Tibial artery (tissue), 4 donors: Measurements from ENCODE around the gene SYT15.

Experiments used
- DNase-seq, 2 donors: peaks; one replicate each; pipeline ENCODE4 v3.0.0-alpha.2; 2019
- H3K27ac ChIP-seq, 2 donors: fragments of 200-600 bp; sonication (generic) in 1 of 2; 1 replicate in 1 of 2; 2 replicates in 1 of 2; pipeline ENCODE4 v1.5.1; 2018 to 2019; ENCODE audit warnings: mild to moderate bottlenecking in 1 of 2
- H3K27me3 ChIP-seq, 2 donors: fragments of 200-600 bp; sonication (generic) in 1 of 2; one replicate each; pipeline versions ENCODE4 v1.5.1 to v1.6.0; 2016 to 2019
- H3K36me3 ChIP-seq, 3 donors: fragments of 200-600 bp; sonication (generic) in 2 of 3; one replicate each; pipeline ENCODE4 v1.5.1; 2016 to 2019; ENCODE audit warnings: mild to moderate bottlenecking in 2 of 3
- H3K4me1 ChIP-seq, 4 donors: fragments of 200-600 bp; sonication (generic) in 2 of 4; 1 replicate in 3 of 4; 2 replicates in 1 of 4; pipeline ENCODE4 v1.5.1; 2016 to 2019
- H3K4me3 ChIP-seq, 2 donors: fragments of 200-600 bp; sonication (generic) in 1 of 2; 1 replicate in 1 of 2; 2 replicates in 1 of 2; pipeline ENCODE4 v1.5.1; 2018 to 2019; ENCODE audit warnings: mild to moderate bottlenecking in 2 of 2
- H3K9me3 ChIP-seq, 3 donors: fragments of 200-600 bp; sonication (generic) in 1 of 3; one replicate each; pipeline ENCODE4 v1.5.1; 2016 to 2019
- CTCF ChIP-seq, 2 experiments: fragments of 200-600 bp in 1 of 2; fragments of 450-650 bp in 1 of 2; IDR thresholded peaks; one replicate each; pipeline ENCODE4 v1.5.1; 2017 to 2019; ENCODE audit warnings: antibody characterized with exemption in 2 of 2, mild to moderate bottlenecking in 1 of 2, moderate library complexity in 1 of 2
- intact Hi-C: fragments of 100-400 bp; cut with DNase I; formaldehyde crosslinking; loops from one replicate; pipeline ENCODE4 v1.15.0; 2023; ENCODE audit warnings: low total_unique reads

Gene SYT15

GRCh38 chr10:46543466-46544377 lies 35.2 kb upstream of the SYT15 start:
- no peaks in the 10 kb centered on the region for H3K27me3 ChIP-seq
- DNase-seq = peak in 1 of 2 donors; percentile 18
- no peaks in the 10 kb centered on the region for H3K9me3 ChIP-seq
- peaks cover 0 to 38% (median 20%) of the 10 kb centered on the region in 4 donors for H3K4me1 ChIP-seq
- TF ChIP-seq CTCF (IDR thresholded peaks at IDR 0.05) = no peak
- no peak overlapping the region for H3K4me3 ChIP-seq
- no peak overlapping the region for H3K27ac ChIP-seq
- no peaks in the 10 kb centered on the region for H3K36me3 ChIP-seq
- intact Hi-C loops = no loop called here

DNA sequence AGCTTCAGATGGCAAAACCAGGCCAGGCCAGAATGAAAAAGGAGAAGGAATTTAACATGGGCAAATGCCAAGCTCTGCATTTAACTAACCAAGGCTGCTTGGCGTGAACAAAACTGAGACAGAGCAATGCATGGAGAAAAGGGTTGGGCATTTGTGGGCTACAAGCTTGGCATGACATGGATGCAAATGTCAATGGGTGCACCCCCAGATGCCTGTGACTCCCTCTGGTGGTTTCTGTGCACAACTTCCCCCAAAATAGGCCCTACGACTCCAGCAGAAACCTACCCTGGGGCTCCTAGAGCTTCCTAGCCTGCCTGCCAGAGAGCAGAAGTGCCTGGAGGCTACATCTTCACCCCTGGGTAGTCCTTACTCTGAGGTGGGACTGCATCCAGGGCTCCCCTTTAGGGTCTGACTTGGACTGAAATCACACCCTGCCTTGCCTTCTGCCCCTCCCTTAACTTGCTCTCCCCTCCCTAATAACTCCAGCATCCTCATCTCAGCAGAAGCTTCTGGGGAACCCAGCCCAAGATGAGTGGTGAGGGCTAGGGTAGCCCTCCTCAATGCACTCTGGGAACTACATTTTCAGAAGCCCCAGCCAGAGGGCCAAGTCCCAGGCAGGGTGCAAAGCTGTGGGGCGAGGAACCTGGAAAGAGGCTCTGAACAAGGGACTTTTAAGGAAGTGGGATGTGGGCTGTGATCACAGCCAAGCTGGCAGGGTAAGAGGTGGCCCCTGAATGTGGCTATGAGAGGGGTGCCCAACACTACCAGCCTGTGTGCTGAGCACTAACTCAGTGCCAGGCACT lies 33.7 kb upstream of the SYT15 start:
- TF ChIP-seq CTCF (IDR thresholded peaks at IDR 0.05) = no peak
- H3K4me3 ChIP-seq = no peak overlapping the region
- no peaks in the 10 kb centered on the region for H3K9me3 ChIP-seq
- peaks cover 0 to 24% (median 13%) of the 10 kb centered on the region in 4 donors for H3K4me1 ChIP-seq
- DNase-seq = peak; percentile 16 to 64
- no peaks in the 10 kb centered on the region for H3K27me3 ChIP-seq
- H3K36me3 ChIP-seq = no peaks in the 10 kb centered on the region
- no peak overlapping the region for H3K27ac ChIP-seq
- intact Hi-C loops = no loop called here

GRCh38 chr10:46545861-46546590 lies 32.9 kb upstream of the SYT15 start:
- Histone ChIP-seq H3K36me3 (no peaks in the 10 kb centered on the region), H3K9me3 (no peaks in the 10 kb centered on the region), H3K27ac (no peak overlapping the region), H3K4me1 (peaks cover 0 to 15% (median 7%) of the 10 kb centered on the region in 4 donors), H3K4me3 (no peak overlapping the region), H3K27me3 (no peaks in the 10 kb centered on the region)
- intact Hi-C loops = no loop called here
- TF ChIP-seq CTCF (IDR thresholded peaks at IDR 0.05) = no peak
- peak in 1 of 2 donors; percentile 20 for DNase-seq

DNA sequence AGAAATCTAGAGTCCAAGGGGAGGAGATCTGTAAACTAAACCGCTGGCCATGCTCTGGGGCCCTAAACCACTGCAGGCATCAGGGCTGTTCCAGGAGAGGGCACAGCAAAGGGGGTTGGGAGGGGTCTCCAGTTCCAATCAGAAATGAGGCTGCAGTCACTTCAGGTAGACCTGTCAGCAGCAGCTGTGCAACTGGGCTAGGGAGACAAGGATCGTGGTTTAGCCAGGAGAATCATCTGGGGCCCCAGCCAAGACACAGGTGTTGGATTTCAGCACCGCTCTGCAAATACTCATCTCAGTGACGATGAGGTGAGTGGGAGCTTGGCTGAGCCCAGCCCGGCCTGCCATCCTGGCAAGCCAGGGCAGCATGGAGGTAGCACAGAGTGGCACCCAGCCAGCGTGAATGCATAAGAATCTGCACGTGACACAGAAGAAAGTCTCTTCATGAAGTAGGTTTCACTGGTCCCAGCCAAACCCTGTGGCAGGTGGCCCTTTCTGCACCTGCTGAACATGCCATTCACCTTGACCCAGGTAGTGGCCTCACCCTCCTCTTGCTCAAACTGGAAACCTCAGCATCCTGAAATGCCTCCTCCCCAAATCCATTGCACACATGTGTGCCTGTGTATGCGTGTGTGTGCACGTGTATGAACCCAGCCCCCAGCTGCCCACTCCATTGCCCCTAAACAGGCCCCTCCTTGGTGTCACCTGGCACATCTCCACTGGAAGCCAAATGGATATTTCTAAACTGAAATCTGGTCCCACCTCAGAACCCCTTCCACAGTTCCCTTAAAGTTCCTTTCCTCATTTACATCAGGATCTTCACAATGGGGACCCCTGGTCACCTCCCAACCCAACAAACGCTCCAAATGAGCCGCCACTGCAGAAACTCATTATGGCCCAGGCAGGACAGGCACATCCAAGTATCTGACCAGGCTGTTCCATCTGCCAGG lies 32.1 kb upstream of the SYT15 start:
- Histone ChIP-seq H3K9me3 (no peaks in the 10 kb centered on the region), H3K4me3 (no peak overlapping the region), H3K4me1 (peaks cover 0 to 10% (median 4%) of the 10 kb centered on the region in 4 donors), H3K36me3 (no peaks in the 10 kb centered on the region), H3K27ac (no peak overlapping the region), H3K27me3 (no peaks in the 10 kb centered on the region)
- no peak for TF ChIP-seq CTCF (IDR thresholded peaks at IDR 0.05)
- peak; percentile 20 to 66 for DNase-seq
- intact Hi-C loops = no loop called here
